ENCODE measurements around the gene PKDCC.

The PKDCC gene, protein sequence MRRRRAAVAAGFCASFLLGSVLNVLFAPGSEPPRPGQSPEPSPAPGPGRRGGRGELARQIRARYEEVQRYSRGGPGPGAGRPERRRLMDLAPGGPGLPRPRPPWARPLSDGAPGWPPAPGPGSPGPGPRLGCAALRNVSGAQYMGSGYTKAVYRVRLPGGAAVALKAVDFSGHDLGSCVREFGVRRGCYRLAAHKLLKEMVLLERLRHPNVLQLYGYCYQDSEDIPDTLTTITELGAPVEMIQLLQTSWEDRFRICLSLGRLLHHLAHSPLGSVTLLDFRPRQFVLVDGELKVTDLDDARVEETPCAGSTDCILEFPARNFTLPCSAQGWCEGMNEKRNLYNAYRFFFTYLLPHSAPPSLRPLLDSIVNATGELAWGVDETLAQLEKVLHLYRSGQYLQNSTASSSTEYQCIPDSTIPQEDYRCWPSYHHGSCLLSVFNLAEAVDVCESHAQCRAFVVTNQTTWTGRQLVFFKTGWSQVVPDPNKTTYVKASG

DNA sequence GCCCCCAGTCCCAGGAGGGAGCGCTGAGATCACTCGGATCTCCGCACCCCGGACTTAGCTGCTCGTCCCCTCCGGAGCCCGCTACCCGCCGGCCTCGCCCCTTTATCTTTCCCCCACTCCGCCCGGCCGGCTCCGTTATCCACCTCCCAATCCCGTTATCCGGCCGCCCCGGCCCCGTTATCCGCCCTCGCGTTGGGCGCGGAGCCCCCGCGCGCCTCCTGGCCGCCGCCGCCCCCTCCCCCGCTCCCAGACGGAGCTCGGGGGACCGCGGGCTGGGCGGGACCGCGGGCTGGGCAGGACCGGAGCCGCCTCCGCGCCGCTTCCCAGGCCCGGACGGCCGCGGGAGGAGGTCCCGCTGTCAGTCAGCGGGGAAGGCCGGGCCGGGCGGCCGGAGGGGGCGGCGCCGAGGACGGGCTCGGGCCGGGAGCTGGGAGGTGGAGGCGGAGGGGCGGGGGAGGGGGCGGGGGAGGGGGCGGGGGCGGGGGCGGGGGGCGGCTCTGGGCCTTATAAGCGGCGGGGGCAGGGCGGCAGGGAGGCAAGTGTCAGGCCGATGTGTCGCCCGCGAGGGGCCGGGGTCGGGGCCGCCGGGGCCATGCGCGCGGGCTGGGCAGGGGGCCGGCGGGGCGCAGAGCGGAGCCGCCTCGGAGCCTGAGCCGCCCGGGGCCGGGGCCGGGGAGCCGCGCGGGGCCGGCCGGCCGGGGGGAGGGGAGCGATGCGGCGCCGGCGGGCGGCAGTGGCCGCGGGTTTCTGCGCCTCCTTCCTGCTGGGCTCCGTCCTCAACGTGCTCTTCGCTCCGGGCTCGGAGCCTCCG, at the start of gene PKDCC:
Gene PKDCC (plus strand): TSS at position 534 of the 811 bp plus-strand sequence. CDS start 179 bp downstream, at position 713.
- Histone ChIP-seq H3K4me3 (peak within 1 kb of the TSS; percentile 31 to 53 (median 40)), H3K27ac (peak within 1 kb of the TSS in 14 of 21 experiments; percentile 31 to 87 (median 70))

DNA sequence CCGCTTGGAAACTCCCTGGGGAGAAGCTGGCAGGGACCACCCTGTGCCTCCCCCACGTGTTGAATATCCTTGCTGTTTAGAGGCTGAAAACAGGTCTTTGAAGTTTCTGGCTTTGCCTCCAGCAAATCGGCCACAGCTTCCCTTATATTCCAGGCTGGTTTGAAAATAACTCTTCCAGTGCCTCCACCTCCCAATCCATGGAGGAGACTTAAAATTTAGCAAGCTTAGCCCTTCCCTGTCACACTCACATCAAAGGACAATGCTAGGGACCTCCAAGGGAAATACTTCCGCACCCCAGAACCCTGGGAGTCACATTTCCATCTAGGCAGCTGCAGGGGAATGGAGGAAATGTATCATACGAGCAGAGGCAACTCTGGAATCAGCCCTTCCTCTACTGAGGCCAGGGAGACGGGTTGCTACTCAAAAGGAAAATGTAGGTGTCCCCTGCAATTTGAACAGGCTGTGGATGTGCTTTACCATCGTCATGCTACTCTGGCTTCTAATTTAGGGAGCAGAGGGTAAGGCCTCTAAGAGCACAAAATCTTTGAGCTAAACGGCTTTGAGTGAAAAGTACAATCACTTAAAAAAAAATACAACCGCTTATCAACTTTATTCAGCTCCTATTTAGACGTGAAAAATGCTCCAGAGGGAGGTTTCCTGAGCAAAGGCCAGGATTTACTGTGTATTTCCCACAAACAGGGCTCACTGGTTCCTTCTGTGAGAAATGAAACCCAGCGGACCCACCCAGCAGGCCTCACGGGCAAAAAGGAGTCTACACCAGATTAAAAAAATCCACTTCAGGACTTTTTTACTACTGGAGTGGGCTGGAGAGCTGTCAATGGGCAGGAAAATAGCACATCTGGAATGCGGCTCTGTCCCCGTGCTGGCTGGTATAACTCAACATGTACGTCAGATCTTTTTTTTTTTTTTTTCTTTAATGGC, 49.4 kb upstream of the PKDCC start:
- H3K27ac ChIP-seq = peak overlapping the region in 8 of 21 experiments; percentile 5 to 75 (median 42)
- H3K4me3 ChIP-seq = no peak overlapping the region

GRCh38 chr2:41999128-41999480, 48.7 kb upstream of the PKDCC start:
- Histone ChIP-seq H3K4me3 (no peak overlapping the region), H3K27ac (peak overlapping the region in 5 of 21 experiments; percentile 5 to 75 (median 50))

- H3K27ac ChIP-seq = peak overlapping the region in 2 of 21 experiments; percentile 33 to 75
- H3K4me3 ChIP-seq = no peak overlapping the region
Measured at GRCh38 chr2:41999592-42000281, 48.1 kb upstream of the PKDCC start.

DNA sequence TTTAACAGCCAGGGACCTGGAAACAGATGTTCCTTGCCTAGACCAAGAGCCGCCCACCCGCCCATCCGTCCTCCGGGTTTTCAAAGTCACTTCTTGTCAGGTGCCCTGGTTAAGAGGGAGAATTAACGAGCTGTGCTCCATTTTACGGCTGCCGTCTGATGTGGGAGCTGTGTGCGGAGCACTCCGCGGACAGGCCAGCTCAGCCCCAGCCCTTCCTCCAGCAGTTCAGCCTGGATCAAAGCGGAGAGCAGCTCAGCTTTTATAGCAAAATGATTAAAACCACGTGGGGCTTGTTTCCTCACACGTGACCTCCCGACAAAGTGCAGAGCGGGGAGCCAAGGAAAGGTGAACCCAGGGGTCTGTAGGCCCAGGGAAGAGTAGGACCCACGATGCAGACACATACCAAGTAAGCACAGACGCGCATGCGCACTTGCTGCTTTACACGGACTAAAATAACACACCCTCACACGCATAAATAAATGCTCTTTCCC, 46.1 kb upstream of the PKDCC start:
- Histone ChIP-seq H3K4me3 (no peak overlapping the region), H3K27ac (no peak overlapping the region)

GRCh38 chr2:42007551-42007950, 40.3 kb upstream of the PKDCC start:
- no peak overlapping the region for H3K27ac ChIP-seq
- H3K4me3 ChIP-seq = no peak overlapping the region

DNA sequence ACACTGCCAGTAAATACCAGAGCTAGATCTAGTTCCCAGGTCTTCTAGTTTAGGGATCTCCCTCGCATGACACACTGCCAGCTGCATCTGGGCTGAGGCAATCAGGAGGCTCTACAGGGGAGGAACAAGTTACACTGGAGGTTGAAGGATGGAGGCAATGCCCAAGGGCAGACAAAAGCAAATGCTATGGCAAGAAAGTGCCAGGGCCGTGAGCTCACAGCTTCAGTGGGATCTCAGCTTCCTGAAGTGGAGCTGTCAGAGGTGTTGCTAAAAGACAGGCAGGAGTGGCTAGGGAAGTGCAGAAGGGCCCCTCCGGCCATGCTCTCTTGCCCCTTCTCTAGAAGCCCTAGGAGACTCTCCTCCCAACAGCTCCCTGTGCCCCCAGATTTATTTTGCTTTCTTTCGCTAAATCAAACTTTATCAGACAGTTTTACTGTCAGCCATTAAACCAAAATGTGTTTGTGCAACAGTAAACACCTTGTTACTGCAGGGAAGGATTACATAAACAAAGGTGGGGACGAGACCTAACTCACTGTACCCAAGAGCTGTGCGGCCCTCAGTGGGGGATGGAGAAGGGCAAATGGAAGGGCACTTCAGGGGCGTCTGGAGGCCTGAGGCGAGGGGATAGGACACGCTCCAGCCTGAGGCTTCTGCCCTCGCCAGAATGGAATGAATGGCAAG, 39.4 kb upstream of the PKDCC start:
- no peak overlapping the region for H3K4me3 ChIP-seq
- no peak overlapping the region for H3K27ac ChIP-seq

- Histone ChIP-seq H3K4me3 (no peak overlapping the region), H3K27ac (peak overlapping the region in 2 of 21 experiments; percentile 4 to 5)
Measured at GRCh38 chr2:42009657-42010580, 37.9 kb upstream of the PKDCC start.

GRCh38 chr2:42010743-42011298, 37.0 kb upstream of the PKDCC start:
- H3K4me3 ChIP-seq = no peak overlapping the region
- H3K27ac ChIP-seq = no peak overlapping the region

DNA sequence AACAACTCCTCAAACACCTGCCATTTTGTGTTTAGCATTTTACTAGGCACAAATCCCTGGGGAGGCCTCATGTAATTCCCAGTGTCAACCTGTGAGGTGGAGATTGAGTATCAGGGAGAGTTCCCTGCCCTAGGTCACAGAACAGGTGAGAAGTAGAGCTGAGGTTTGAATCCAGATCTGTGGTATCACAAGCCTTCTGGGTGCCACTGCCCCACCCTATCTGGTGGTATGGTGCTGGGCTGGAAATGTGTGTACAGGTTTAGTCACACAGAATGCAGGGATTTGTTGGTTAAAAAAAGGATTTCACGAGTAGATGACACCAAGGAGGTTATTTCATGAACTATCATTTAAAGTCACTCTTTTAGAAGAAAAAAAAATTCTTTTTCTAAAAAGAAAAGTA, 35.7 kb upstream of the PKDCC start:
- no peak overlapping the region for H3K4me3 ChIP-seq
- no peak overlapping the region for H3K27ac ChIP-seq

- H3K4me3 ChIP-seq = no peak overlapping the region
- H3K27ac ChIP-seq = no peak overlapping the region
Measured at GRCh38 chr2:42012651-42013050, 35.2 kb upstream of the PKDCC start.

DNA sequence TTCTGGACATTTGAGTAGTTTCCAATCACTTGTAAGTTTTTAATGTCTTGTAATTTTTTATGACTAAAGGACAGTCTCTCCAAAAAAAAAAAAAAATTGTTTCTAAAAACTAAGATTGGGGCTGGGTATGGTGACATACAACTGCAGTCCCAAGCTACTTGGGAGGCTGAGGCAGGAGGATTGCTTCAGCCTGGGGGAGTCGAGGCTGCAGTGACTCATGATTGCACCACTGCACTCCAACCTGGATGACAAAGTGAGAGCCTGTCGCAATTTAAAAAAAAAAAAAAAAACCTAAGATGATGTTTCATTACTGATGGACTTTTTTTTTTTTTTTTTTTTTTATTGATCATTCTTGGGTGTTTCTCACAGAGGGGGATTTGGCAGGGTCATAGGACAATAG, 34.4 kb upstream of the PKDCC start:
- no peak overlapping the region for H3K4me3 ChIP-seq
- no peak overlapping the region for H3K27ac ChIP-seq

DNA sequence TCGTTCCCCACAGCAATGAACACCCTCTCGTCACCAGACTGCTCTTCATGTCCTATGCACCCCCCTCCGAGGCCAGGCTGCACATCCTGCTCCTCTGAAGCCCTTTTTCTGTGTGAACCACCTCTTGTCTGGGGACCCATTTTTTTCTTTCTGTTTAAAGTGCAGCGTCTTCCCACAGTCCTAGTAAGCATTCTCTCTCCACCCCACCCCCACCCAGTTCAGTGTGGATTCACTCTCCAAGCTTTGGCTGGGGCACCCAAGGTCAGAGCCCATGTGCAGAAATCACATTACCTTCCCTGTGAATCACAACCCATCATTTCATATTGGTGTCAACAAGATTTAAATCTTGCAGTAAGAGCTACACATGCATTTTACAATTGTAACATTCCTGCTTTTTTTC, 26.4 kb upstream of the PKDCC start:
- no peak overlapping the region for H3K27ac ChIP-seq
- no peak overlapping the region for H3K4me3 ChIP-seq

GRCh38 chr2:42025151-42025582, 22.7 kb upstream of the PKDCC start:
- H3K4me3 ChIP-seq = no peak overlapping the region
- peak overlapping the region in 3 of 21 experiments; percentile 5 to 49 (median 44) for H3K27ac ChIP-seq

GRCh38 chr2:42026272-42026671, 21.5 kb upstream of the PKDCC start:
- H3K27ac ChIP-seq = no peak overlapping the region

DNA sequence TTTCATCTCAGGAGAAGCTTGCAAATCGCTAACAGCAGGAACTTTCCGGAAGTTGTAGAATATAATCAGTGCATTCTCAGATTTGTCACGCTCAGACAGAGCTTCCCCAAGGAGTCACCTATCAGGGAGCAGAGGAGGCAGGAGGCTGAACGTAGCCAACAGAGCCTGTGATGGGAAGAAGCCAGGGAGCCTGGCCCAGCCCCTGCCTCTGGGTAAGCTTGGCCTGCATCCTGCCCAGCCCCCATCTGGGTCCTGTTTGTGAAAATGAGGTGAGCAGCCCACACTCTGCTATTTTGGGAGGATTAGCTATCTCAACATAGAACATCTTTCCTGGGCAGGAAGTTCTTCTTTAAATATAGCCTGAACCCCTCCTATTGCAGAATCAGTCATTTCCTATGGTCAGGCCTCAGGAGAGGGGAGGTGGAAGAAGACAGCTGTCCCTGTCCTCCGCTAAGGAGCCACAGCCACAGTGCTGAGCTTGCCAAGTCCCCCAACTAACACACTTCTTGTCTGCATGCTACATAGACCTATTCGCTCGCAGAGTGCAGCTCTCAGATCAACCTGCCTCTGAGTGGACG, 19.2 kb upstream of the PKDCC start:
- Histone ChIP-seq H3K4me3 (no peak overlapping the region), H3K27ac (no peak overlapping the region)

More at GRCh38 chr2:42026272-42026671, 21.5 kb upstream of the PKDCC start:
- H3K4me3 ChIP-seq = no peak overlapping the region

Data from skin epidermis (tissue), 12 donors.